Measurements from ENCODE around the gene PHF12.

PHF12 gene

DNA sequence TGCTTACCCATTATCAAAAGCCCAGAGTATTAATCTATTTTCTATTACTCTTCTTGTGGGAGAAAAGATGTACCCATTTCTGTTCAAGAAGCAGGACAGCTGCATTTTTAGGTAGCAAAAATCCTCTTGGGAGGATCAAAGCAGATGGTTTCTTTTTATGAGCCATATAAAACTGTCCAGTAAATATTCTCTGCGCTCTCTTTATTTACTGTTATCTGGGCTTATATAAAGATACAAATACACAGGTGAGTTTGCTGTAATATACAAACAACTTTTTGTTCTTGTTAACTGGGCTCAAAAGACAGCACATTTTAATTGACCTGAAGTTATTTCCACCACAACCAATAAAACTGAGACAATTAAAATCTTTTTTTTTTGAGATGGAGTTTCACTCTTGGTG, 10.1 kb downstream of the PHF12 start:
- TF ChIP-seq ZBTB7A (IDR thresholded peaks at IDR 0.05; ENCODE audit: low read depth) (no peak), CREB1 (IDR thresholded peaks at IDR 0.05; ENCODE audit: low read depth) (no peak), FOXM1 (IDR thresholded peaks at IDR 0.05; ENCODE audit: borderline replicate concordance, low read depth) (no peak), TAF1 (IDR thresholded peaks at IDR 0.05; ENCODE audit: low read depth) (no peak), YY1 (IDR thresholded peaks at IDR 0.05; ENCODE audit: low read depth) (no peak), EGR1 (IDR thresholded peaks at IDR 0.05) (no peak), RAD21 (IDR thresholded peaks at IDR 0.05; ENCODE audit: low read depth) (no peak), NFIC (IDR thresholded peaks at IDR 0.05) (no peak), TEAD4 (IDR thresholded peaks at IDR 0.05) (no peak), EP300 (IDR thresholded peaks at IDR 0.05; ENCODE audit: borderline replicate concordance) (no peak), CEBPB (IDR thresholded peaks at IDR 0.05) (no peak), TCF12 (IDR thresholded peaks at IDR 0.05; ENCODE audit: low read depth) (no peak)
- TF ChIP-seq, protein P1, sequence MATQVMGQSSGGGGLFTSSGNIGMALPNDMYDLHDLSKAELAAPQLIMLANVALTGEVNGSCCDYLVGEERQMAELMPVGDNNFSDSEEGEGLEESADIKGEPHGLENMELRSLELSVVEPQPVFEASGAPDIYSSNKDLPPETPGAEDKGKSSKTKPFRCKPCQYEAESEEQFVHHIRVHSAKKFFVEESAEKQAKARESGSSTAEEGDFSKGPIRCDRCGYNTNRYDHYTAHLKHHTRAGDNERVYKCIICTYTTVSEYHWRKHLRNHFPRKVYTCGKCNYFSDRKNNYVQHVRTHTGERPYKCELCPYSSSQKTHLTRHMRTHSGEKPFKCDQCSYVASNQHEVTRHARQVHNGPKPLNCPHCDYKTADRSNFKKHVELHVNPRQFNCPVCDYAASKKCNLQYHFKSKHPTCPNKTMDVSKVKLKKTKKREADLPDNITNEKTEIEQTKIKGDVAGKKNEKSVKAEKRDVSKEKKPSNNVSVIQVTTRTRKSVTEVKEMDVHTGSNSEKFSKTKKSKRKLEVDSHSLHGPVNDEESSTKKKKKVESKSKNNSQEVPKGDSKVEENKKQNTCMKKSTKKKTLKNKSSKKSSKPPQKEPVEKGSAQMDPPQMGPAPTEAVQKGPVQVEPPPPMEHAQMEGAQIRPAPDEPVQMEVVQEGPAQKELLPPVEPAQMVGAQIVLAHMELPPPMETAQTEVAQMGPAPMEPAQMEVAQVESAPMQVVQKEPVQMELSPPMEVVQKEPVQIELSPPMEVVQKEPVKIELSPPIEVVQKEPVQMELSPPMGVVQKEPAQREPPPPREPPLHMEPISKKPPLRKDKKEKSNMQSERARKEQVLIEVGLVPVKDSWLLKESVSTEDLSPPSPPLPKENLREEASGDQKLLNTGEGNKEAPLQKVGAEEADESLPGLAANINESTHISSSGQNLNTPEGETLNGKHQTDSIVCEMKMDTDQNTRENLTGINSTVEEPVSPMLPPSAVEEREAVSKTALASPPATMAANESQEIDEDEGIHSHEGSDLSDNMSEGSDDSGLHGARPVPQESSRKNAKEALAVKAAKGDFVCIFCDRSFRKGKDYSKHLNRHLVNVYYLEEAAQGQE (IDR thresholded peaks at IDR 0.05; ENCODE audit: low read depth) = no peak
- TF ChIP-seq, protein P2, sequence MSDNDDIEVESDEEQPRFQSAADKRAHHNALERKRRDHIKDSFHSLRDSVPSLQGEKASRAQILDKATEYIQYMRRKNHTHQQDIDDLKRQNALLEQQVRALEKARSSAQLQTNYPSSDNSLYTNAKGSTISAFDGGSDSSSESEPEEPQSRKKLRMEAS (IDR thresholded peaks at IDR 0.05) = no peak

DNA sequence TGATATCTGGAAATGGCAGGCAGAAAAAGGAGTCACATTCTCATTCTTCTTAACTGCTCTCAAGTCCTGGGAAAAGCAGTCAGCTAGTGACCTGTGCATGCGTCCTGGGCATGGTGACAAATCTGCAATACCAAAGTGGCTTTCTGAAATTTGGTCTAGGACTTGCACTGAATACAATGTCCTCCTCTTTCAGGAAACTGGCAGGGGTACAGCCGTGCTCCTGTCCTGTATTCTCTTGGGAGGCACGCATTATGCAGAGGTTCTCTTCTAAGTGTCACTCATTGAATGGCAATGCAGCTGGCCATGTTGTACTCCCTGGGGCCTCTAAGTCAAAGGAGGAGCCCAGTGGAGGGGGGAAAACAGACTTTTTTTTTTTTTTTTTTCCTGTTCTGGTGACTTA, 10.6 kb downstream of the PHF12 start:
- TF ChIP-seq CREB1 (IDR thresholded peaks at IDR 0.05; ENCODE audit: low read depth) = no peak
- TF ChIP-seq CEBPB (IDR thresholded peaks at IDR 0.05) = no peak
- TF ChIP-seq, protein P2 (IDR thresholded peaks at IDR 0.05) = no peak
- no peak for TF ChIP-seq TCF12 (IDR thresholded peaks at IDR 0.05; ENCODE audit: low read depth)
- TF ChIP-seq EGR1 (IDR thresholded peaks at IDR 0.05) = no peak

DNA sequence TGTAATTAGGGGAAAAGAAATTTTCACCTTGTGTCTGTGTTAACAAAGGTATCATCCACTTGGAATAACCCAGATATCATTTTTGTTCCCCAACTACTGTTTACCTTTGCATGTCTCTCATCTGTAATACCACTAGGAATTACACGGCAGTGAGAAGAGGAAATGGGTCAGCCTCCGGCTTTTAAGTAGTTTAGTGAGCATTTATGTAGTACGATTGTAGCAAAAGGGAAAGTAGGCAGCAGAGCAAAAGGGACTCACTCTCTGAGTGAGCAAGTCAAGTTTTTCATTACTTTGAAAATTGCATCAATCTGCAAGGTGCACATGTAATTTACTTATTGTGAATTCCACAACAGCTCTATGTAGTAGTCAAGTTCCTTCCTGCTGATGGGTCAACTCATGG, 11.2 kb downstream of the PHF12 start:
- TF ChIP-seq, protein P1 (IDR thresholded peaks at IDR 0.05; ENCODE audit: low read depth) = no peak
- TF ChIP-seq TCF12 (IDR thresholded peaks at IDR 0.05; ENCODE audit: low read depth) = no peak
- TF ChIP-seq TEAD4 (IDR thresholded peaks at IDR 0.05) = no peak

DNA sequence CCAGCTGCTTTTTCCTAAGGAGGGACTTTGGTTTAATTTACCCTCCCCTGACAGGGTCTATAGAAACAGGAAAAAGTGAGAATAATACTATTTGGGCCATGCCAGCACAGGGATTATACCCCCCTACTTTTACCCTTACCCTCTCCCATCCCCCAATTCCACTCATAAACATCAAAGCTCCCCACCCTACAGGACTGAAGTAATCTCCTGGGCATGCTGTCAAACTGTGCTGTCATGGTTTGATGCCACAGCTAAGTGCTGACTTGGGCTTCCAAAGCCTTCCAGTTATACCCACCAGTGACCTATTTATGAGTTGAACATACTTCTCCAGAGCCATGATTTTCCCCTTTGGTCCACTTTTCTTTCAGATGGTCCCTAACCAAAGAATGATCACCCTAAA, 12.8 kb downstream of the PHF12 start:
- TF ChIP-seq TCF12 (IDR thresholded peaks at IDR 0.05; ENCODE audit: low read depth) = no peak
- no peak for TF ChIP-seq CREB1 (IDR thresholded peaks at IDR 0.05; ENCODE audit: low read depth)
- TF ChIP-seq CEBPB (IDR thresholded peaks at IDR 0.05) = no peak
- TF ChIP-seq, protein P2 (IDR thresholded peaks at IDR 0.05) = no peak
- TF ChIP-seq RAD21 (IDR thresholded peaks at IDR 0.05; ENCODE audit: low read depth) = no peak
- no peak for TF ChIP-seq EP300 (IDR thresholded peaks at IDR 0.05; ENCODE audit: borderline replicate concordance)

DNA sequence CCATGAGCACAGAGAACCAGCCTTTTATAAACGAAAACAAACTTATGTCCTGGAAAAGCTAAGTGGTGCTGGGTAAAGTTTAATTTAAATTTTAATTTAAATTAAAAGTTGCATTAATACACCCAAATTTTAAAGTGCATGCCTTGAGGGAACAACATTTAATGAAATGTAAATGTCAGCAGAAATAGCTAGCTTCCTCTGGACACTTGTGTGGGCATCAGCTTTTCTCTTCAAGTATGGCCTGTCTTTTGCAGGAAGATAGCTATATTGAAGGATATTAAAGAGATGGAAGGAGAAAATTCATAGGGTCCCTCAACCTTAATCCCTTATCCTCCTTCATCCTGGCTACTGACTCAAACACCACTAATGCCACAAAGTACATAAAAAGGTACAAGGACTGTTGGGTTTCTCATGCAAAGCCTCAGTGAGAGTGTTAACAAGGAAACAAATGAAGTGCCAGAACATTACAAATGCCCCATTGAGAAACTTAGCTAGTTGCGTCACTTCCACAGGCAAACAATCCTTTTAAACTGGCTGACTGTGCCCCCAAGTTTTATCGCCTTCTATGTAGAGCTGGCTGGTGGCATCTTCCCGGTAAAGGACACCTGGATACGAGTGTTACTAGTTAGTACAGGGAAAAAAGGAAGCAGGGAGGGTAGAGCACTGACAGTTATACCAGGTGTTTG, 14.1 kb downstream of the PHF12 start:
- TF ChIP-seq TEAD4 (IDR thresholded peaks at IDR 0.05) (no peak), CEBPB (IDR thresholded peaks at IDR 0.05) (0 out of 2 replicates have a peak, but pooled peaks have one; percentile 30), TAF1 (IDR thresholded peaks at IDR 0.05; ENCODE audit: low read depth) (no peak)
- TF ChIP-seq, protein P2 (IDR thresholded peaks at IDR 0.05) = no peak

DNA sequence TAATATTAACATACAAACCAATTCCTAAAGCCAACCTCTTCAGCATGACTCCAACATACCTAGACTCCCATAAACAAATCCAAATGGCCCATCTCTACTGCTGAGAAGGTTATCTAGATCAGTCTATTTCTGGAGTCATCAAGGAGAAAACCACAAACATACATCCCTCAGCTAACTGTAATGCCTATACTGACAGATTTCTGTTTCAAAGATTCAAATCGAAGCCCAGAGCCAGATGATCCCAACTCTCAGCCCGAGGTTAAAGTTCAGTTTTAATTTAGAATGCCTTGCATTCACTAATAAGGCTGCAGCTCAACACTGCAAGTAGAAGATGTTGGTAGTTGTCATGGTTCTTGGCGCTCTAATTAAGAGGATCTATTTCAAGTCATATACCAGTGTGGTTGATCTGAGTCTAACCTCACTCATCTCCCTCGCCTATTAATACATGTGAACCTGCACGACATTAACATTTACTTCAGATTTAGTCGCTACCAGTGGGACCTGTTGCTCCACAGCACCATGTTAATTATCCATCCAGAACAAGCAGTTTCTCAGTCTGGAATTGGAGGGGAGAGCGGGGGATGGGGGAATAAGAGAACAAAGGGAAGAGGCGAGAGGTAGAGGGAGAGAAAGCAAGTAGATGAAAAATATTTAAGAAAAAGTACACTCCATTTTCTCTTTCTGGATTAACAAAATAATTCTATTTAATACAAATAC, 15.4 kb downstream of the PHF12 start:
- TF ChIP-seq FOXM1 (IDR thresholded peaks at IDR 0.05; ENCODE audit: borderline replicate concordance, low read depth) = no peak
- no peak for TF ChIP-seq CEBPB (IDR thresholded peaks at IDR 0.05)
- no peak for TF ChIP-seq ZBTB7A (IDR thresholded peaks at IDR 0.05; ENCODE audit: low read depth)
- TF ChIP-seq TAF1 (IDR thresholded peaks at IDR 0.05; ENCODE audit: low read depth) = no peak
- no peak for TF ChIP-seq TEAD4 (IDR thresholded peaks at IDR 0.05)
- TF ChIP-seq TCF12 (IDR thresholded peaks at IDR 0.05; ENCODE audit: low read depth) = no peak
- TF ChIP-seq YY1 (IDR thresholded peaks at IDR 0.05; ENCODE audit: low read depth) = no peak
- TF ChIP-seq, protein P3, sequence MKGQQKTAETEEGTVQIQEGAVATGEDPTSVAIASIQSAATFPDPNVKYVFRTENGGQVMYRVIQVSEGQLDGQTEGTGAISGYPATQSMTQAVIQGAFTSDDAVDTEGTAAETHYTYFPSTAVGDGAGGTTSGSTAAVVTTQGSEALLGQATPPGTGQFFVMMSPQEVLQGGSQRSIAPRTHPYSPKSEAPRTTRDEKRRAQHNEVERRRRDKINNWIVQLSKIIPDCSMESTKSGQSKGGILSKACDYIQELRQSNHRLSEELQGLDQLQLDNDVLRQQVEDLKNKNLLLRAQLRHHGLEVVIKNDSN (IDR thresholded peaks at IDR 0.05) = no peak
- TF ChIP-seq CREB1 (IDR thresholded peaks at IDR 0.05; ENCODE audit: low read depth) = no peak
- no peak for TF ChIP-seq RAD21 (IDR thresholded peaks at IDR 0.05; ENCODE audit: low read depth)
- no peak for TF ChIP-seq EGR1 (IDR thresholded peaks at IDR 0.05)
- TF ChIP-seq, protein P1 (IDR thresholded peaks at IDR 0.05; ENCODE audit: low read depth) = no peak
